ENCODE measurements around the gene THAP11. TPM values are rescaled to one million over a fixed set of nuclear protein-coding genes. Genes with fewer than 3 reads are reported as not detected.
"Not testable (repeated sequence)": the region's sequence is repeated elsewhere in the genome, so short reads cannot be mapped to it uniquely, and the experiment has no call there.

Gene THAP11
- total RNA-seq, 1 donor from 2014 or later, result 35.5 TPM

- Histone ChIP-seq H3K27ac (ENCODE audit: low read depth, low read length) (peak overlapping the region; percentile 70), H3K9ac (ENCODE audit: low read depth in 1 of 3, low read length in 3 of 3) (peak overlapping the region; percentile 90), H3K4me3 (ENCODE audit: low read length in 3 of 3) (peak overlapping the region; percentile 71 to 93 (median 88)), H3K4me1 (ENCODE audit: control insufficient read depth in 3 of 3, insufficient read depth in 3 of 3, low read length in 3 of 3) (peaks cover 13 to 17% (median 14%) of the 10 kb centered on the region in 3 donors), H3K27me3 (ENCODE audit: control insufficient read depth in 3 of 3, insufficient read depth in 3 of 3, low read length in 3 of 3) (no peaks in the 10 kb centered on the region), H3K9me3 (ENCODE audit: control insufficient read depth in 3 of 3, low read length in 3 of 3) (no peaks in the 10 kb centered on the region), H3K36me3 (ENCODE audit: control insufficient read depth in 3 of 3, insufficient read depth in 3 of 3, low read length in 3 of 3) (peaks cover 35 to 39% (median 38%) of the 10 kb centered on the region in 3 donors)
These were observed 9.1 kb upstream of the THAP11 start for GRCh38 chr16:67833030-67833414.

DNA sequence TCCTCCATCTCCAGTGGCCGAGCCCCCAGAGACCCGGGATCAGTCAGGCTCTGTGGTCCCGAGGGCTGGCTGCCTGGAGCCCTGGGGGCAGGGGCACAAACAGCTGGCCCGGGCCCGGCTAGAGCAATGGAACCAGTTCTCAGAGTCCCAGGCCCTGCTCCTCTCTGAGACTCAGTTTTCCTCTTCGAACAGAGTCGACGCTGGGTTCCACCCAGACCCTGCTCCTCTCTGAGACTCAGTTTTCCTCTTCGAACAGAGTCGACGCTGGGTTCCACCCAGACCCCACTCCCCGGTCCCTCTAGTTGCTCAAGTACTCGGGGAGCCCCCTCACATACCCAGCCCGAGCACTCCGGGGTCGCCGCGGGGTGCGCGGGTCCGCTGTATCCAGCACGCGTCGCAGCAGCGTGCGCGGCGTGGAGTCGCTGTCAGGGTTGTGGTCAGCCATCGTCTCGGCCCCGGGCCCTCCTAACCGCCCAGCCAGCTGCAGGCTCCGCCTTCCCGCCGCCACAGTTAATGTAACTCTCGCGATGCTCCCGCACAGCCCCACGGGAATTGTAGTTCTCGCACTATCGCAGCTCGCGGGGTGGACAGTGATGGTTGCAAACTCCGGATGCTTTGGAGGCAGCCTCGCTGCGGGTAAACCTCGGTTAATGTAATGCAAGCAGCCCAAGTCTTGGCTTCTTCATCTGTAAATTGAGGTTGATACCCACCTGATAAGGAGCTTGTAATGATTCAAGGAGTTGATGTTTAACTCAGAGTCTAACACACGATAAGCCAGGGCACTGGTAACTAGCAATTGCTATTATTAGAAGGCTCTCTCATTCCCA is 8.5 kb upstream of the THAP11 start:
- H3K4me1 ChIP-seq (ENCODE audit: control insufficient read depth in 3 of 3, insufficient read depth in 3 of 3, low read length in 3 of 3), result peaks cover 13 to 17% (median 14%) of the 10 kb centered on the region in 3 donors
- H3K36me3 ChIP-seq (ENCODE audit: control insufficient read depth in 3 of 3, insufficient read depth in 3 of 3, low read length in 3 of 3), result peaks cover 30 to 34% (median 32%) of the 10 kb centered on the region in 3 donors
- peak overlapping the region; percentile 70 for H3K27ac ChIP-seq (ENCODE audit: low read depth, low read length)
- peak overlapping the region; percentile 90 for H3K9ac ChIP-seq (ENCODE audit: low read depth in 1 of 3, low read length in 3 of 3)
- H3K4me3 ChIP-seq (ENCODE audit: low read length in 3 of 3), result peak overlapping the region; percentile 71 to 93 (median 88)
- H3K9me3 ChIP-seq (ENCODE audit: control insufficient read depth in 3 of 3, low read length in 3 of 3), result no peaks in the 10 kb centered on the region
- no peaks in the 10 kb centered on the region for H3K27me3 ChIP-seq (ENCODE audit: control insufficient read depth in 3 of 3, insufficient read depth in 3 of 3, low read length in 3 of 3)

- Histone ChIP-seq H3K9ac (ENCODE audit: low read depth in 1 of 3, low read length in 3 of 3) (peak overlapping the region; percentile 90), H3K4me3 (ENCODE audit: low read length in 3 of 3) (peak overlapping the region; percentile 71 to 93 (median 88)), H3K27ac (ENCODE audit: low read depth, low read length) (peak overlapping the region; percentile 70), H3K9me3 (ENCODE audit: control insufficient read depth in 3 of 3, low read length in 3 of 3) (no peaks in the 10 kb centered on the region), H3K4me1 (ENCODE audit: control insufficient read depth in 3 of 3, insufficient read depth in 3 of 3, low read length in 3 of 3) (peaks cover 13 to 17% (median 14%) of the 10 kb centered on the region in 3 donors), H3K27me3 (ENCODE audit: control insufficient read depth in 3 of 3, insufficient read depth in 3 of 3, low read length in 3 of 3) (no peaks in the 10 kb centered on the region), H3K36me3 (ENCODE audit: control insufficient read depth in 3 of 3, insufficient read depth in 3 of 3, low read length in 3 of 3) (peaks cover 26 to 29% (median 28%) of the 10 kb centered on the region in 3 donors)
These were observed 7.9 kb upstream of the THAP11 start for GRCh38 chr16:67834242-67834614.

DNA sequence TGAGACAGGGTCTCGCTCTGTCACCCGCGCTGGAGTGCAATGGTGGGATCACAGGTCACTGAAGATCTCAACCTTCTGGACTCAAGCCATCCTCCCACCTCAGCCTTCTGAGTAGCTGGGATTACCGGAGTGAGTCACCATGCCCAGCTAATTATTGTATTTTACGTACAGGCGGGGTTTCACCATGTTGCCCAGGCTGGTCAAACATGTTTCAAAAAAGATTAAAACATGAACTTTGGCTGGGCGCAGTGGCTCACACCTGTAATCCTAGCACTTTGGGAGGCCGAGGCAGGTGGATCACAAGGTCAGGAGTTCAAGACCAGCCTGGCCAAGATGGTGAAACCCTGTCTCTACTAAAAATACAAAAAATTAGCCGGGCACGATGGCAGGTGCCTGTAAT is 4.9 kb upstream of the THAP11 start:
- not testable (repeated sequence) for H3K4me3 ChIP-seq (ENCODE audit: low read length in 3 of 3); H3K27me3 ChIP-seq (ENCODE audit: control insufficient read depth in 3 of 3, insufficient read depth in 3 of 3, low read length in 3 of 3); H3K9ac ChIP-seq (ENCODE audit: low read depth in 1 of 3, low read length in 3 of 3); H3K9me3 ChIP-seq (ENCODE audit: control insufficient read depth in 3 of 3, low read length in 3 of 3); H3K27ac ChIP-seq (ENCODE audit: low read depth, low read length); H3K36me3 ChIP-seq (ENCODE audit: control insufficient read depth in 3 of 3, insufficient read depth in 3 of 3, low read length in 3 of 3)
- peaks cover 17 to 23% (median 20%) of the 10 kb centered on the region in 3 donors for H3K4me1 ChIP-seq (ENCODE audit: control insufficient read depth in 3 of 3, insufficient read depth in 3 of 3, low read length in 3 of 3)

DNA sequence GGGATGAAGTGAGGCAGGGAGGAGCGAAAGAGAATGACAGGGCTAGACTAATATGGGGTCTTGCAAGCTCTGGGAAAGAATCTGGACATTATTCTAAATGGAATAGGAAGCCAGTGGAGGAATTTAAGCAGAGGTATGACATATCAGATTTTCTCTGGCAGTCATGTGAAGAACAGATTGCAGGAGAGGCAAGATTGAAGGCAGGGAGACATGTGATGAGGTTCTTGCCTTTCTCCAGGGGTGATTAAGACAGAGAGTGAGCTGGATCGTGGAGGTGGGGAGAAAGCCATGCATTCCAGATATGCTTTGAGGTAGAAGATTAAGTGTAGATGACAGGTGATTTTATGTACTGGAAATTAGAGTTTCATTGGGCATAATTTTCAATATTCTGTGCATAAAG is 4.3 kb upstream of the THAP11 start:
- no peak overlapping the region for H3K9ac ChIP-seq (ENCODE audit: low read depth in 1 of 3, low read length in 3 of 3)
- H3K9me3 ChIP-seq (ENCODE audit: control insufficient read depth in 3 of 3, low read length in 3 of 3), result no peaks in the 10 kb centered on the region
- H3K36me3 ChIP-seq (ENCODE audit: control insufficient read depth in 3 of 3, insufficient read depth in 3 of 3, low read length in 3 of 3), result no peaks in the 10 kb centered on the region
- no peak overlapping the region for H3K27ac ChIP-seq (ENCODE audit: low read depth, low read length)
- H3K4me3 ChIP-seq (ENCODE audit: low read length in 3 of 3), result no peak overlapping the region
- peaks cover 16 to 22% (median 18%) of the 10 kb centered on the region in 3 donors for H3K4me1 ChIP-seq (ENCODE audit: control insufficient read depth in 3 of 3, insufficient read depth in 3 of 3, low read length in 3 of 3)
- H3K27me3 ChIP-seq (ENCODE audit: control insufficient read depth in 3 of 3, insufficient read depth in 3 of 3, low read length in 3 of 3), result no peaks in the 10 kb centered on the region

DNA sequence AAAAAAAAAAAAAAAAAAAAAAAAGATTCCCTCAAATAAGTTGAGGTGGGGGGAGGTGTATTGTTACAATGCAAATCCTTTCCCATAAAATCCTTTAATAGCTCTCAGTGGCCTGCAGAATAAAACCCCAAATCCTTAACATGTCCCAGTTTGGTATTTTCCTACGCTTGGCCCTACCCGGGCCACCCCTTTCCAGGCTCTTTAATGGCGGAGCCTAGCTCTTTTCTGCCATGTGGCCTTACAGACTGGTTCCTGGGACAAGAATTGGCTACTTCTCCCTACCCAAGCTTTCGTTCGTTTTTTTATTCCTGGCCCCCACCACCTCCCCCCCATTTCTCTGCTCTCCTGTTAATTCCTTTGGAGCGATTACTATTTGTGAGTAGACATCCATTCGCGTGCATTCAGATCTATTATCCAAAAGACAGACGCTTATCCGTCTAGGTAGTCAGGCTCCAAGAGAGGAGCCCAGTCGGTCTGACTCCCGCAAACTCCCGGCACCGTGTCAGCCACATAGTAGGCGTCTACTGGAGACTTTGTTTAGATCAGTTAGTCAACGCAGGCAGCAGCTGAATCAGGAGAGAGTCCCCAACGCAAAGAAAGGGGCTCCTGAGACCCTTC is 813 bp upstream of the THAP11 start:
- Histone ChIP-seq H3K9me3 (ENCODE audit: control insufficient read depth in 3 of 3, low read length in 3 of 3) (no peaks in the 10 kb centered on the region), H3K4me1 (ENCODE audit: control insufficient read depth in 3 of 3, insufficient read depth in 3 of 3, low read length in 3 of 3) (peaks cover 40 to 45% (median 41%) of the 10 kb centered on the region in 3 donors), H3K4me3 (ENCODE audit: low read length in 3 of 3) (peak overlapping the region; percentile 91 to 97 (median 97)), H3K27me3 (ENCODE audit: control insufficient read depth in 3 of 3, insufficient read depth in 3 of 3, low read length in 3 of 3) (no peaks in the 10 kb centered on the region), H3K27ac (ENCODE audit: low read depth, low read length) (peak overlapping the region; percentile 95), H3K9ac (ENCODE audit: low read depth in 1 of 3, low read length in 3 of 3) (peak overlapping the region; percentile 95 to 99 (median 98)), H3K36me3 (ENCODE audit: control insufficient read depth in 3 of 3, insufficient read depth in 3 of 3, low read length in 3 of 3) (peaks cover 0 to 3% (median 0%) of the 10 kb centered on the region in 3 donors)

- H3K9ac ChIP-seq (ENCODE audit: low read depth in 1 of 3, low read length in 3 of 3), result peak overlapping the region; percentile 73 to 99 (median 95)
- no peaks in the 10 kb centered on the region for H3K27me3 ChIP-seq (ENCODE audit: control insufficient read depth in 3 of 3, insufficient read depth in 3 of 3, low read length in 3 of 3)
- peak overlapping the region; percentile 83 to 97 (median 97) for H3K4me3 ChIP-seq (ENCODE audit: low read length in 3 of 3)
- H3K9me3 ChIP-seq (ENCODE audit: control insufficient read depth in 3 of 3, low read length in 3 of 3), result no peaks in the 10 kb centered on the region
- H3K36me3 ChIP-seq (ENCODE audit: control insufficient read depth in 3 of 3, insufficient read depth in 3 of 3, low read length in 3 of 3), result peaks cover 0 to 3% (median 0%) of the 10 kb centered on the region in 3 donors
- peaks cover 43 to 52% (median 47%) of the 10 kb centered on the region in 3 donors for H3K4me1 ChIP-seq (ENCODE audit: control insufficient read depth in 3 of 3, insufficient read depth in 3 of 3, low read length in 3 of 3)
- peak overlapping the region; percentile 95 for H3K27ac ChIP-seq (ENCODE audit: low read depth, low read length)
These were observed 606 bp downstream of the THAP11 start for GRCh38 chr16:67842509-67843342.

GRCh38 chr16:67843343-67843765 is 1.2 kb downstream of the THAP11 start:
- no peaks in the 10 kb centered on the region for H3K9me3 ChIP-seq (ENCODE audit: control insufficient read depth in 3 of 3, low read length in 3 of 3)
- peak overlapping the region; percentile 83 to 97 (median 97) for H3K4me3 ChIP-seq (ENCODE audit: low read length in 3 of 3)
- H3K27ac ChIP-seq (ENCODE audit: low read depth, low read length), result peak overlapping the region; percentile 95
- peaks cover 49 to 58% (median 53%) of the 10 kb centered on the region in 3 donors for H3K4me1 ChIP-seq (ENCODE audit: control insufficient read depth in 3 of 3, insufficient read depth in 3 of 3, low read length in 3 of 3)
- H3K27me3 ChIP-seq (ENCODE audit: control insufficient read depth in 3 of 3, insufficient read depth in 3 of 3, low read length in 3 of 3), result no peaks in the 10 kb centered on the region
- H3K36me3 ChIP-seq (ENCODE audit: control insufficient read depth in 3 of 3, insufficient read depth in 3 of 3, low read length in 3 of 3), result peaks cover 0 to 3% (median 0%) of the 10 kb centered on the region in 3 donors
- H3K9ac ChIP-seq (ENCODE audit: low read depth in 1 of 3, low read length in 3 of 3), result peak overlapping the region; percentile 73 to 99 (median 95)

- Histone ChIP-seq H3K9ac (ENCODE audit: low read depth in 1 of 3, low read length in 3 of 3) (peak overlapping the region; percentile 46 to 95 (median 61)), H3K27me3 (ENCODE audit: control insufficient read depth in 3 of 3, insufficient read depth in 3 of 3, low read length in 3 of 3) (no peaks in the 10 kb centered on the region), H3K4me1 (ENCODE audit: control insufficient read depth in 3 of 3, insufficient read depth in 3 of 3, low read length in 3 of 3) (peaks cover 55 to 67% (median 57%) of the 10 kb centered on the region in 3 donors), H3K36me3 (ENCODE audit: control insufficient read depth in 3 of 3, insufficient read depth in 3 of 3, low read length in 3 of 3) (peaks cover 0 to 5% (median 0%) of the 10 kb centered on the region in 3 donors), H3K9me3 (ENCODE audit: control insufficient read depth in 3 of 3, low read length in 3 of 3) (no peaks in the 10 kb centered on the region), H3K4me3 (ENCODE audit: low read length in 3 of 3) (peak overlapping the region; percentile 41 to 52 (median 42)), H3K27ac (ENCODE audit: low read depth, low read length) (peak overlapping the region; percentile 95)
These were observed 2.4 kb downstream of the THAP11 start for GRCh38 chr16:67844497-67844896.
